Measurements from ENCODE around the gene AEN. TPM values are rescaled to one million over a fixed set of nuclear protein-coding genes. Genes with fewer than 3 reads are reported as not detected.

Gene AEN
- total RNA-seq, 1 experiment from 2014 or later: 71.1 TPM

DNA sequence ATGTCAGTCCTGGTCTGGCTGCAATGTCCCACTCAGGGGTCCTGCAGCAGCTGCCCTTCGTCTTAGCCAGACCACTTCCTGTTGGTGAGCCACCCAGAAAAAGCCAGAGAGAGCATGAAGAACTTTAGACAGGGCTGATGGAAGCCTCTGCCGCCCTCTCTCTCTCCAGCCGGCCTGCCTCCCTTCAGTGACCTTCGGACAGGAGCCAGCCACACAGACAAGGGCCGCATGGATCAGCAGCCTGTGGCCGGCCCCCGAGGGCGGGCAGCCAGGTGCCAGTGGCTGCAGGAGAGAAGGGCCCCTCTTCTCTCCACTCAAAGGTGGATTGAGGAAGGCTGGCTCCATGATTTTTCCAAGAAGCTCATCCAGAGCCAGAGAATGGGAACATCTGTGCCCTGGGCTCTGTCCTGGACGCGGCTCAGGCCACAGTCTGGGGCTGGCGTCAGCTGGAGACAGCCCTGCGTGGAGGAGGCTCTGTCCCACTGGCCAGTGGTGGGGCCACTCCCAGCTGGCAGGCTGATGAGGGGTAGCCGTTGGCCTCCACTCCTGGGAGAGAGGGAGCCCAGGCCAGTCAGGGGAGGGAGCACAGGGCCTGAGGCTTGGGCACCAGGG is 60.6 kb downstream of the AEN start:
- H3K27me3 ChIP-seq: peaks cover 5% of the 10 kb centered on the region; the same call in 1 of the 2 replicates
- no peak for DNase-seq
- no peaks in the 10 kb centered on the region for H3K4me1 ChIP-seq
- H3K36me3 ChIP-seq: no peaks in the 10 kb centered on the region
- no peak overlapping the region for H3K27ac ChIP-seq
- H3K9me3 ChIP-seq (replicated peaks): no peaks in the 10 kb centered on the region
- H3K4me3 ChIP-seq: no peak overlapping the region

Other genes starting within 250 kb of the AEN start
- 32.1 and 34.1 TPM in 2 replicates for gene MRPL46, start 154.0 kb upstream of the AEN start, total RNA-seq (2014; rRNA removed; shearing (Covaris generic))
- gene MRPS11, start 153.6 kb upstream of the AEN start, total RNA-seq (2014; rRNA removed; shearing (Covaris generic)): 63.9 and 65.9 TPM in 2 replicates
- gene DET1, start 74.7 kb upstream of the AEN start, total RNA-seq (2014; rRNA removed; shearing (Covaris generic)): 7.7 and 8.2 TPM in 2 replicates
- 0.97 and 1.0 TPM in 2 replicates for gene ISG20, start 17.7 kb downstream of the AEN start, total RNA-seq (2014; rRNA removed; shearing (Covaris generic))
- gene ACAN, start 182.1 kb downstream of the AEN start, total RNA-seq (2014; rRNA removed; shearing (Covaris generic)): not detected in 2 replicates

Measured in SJCRH30 (cell line).